ENCODE measurements around the gene SLC17A8. TPM values are rescaled to one million over a fixed set of nuclear protein-coding genes. Genes with fewer than 3 reads are reported as not detected.

The SLC17A8 gene
- total RNA-seq, 1 experiment from 2014 or later: not detected

- intact Hi-C loops (cut with micrococcal nuclease; ENCODE audit: unreplicated experiment) (no loop called here), in situ Hi-C loops (cut with HindIII; ENCODE audit: low pct_unique_long_range_greater_than_20kb, low sequenced_read_pairs) (no loop called here)
- Histone ChIP-seq H3K4me3 (ENCODE audit: low read depth in 2 of 2, low read length in 2 of 2) (no peak overlapping the region), H3K27me3 (ENCODE audit: control insufficient read depth, insufficient read depth, low read length) (peaks cover 5% of the 10 kb centered on the region; the same call in 1 of the 2 replicates), H3K27ac (ENCODE audit: low read length) (no peak overlapping the region), H3K36me3 (ENCODE audit: control insufficient read depth, insufficient read depth, low read length) (no peaks in the 10 kb centered on the region), H3K9me3 (ENCODE audit: control insufficient read depth, insufficient read depth, low read depth, low read length) (no peaks in the 10 kb centered on the region), H3K4me1 (ENCODE audit: control insufficient read depth, insufficient read depth, low read length) (no peaks in the 10 kb centered on the region)
- ChIA-PET CTCF (no interaction called here), POLR2A (no interaction called here)
- ATAC-seq (no peak), DNase-seq (ENCODE audit: low read depth, low spot score) (no peak)
- no TSS peak for BruUV-seq (replicated peaks)
- TF ChIP-seq CTCF (IDR thresholded peaks at IDR 0.05) (no peak), REST (IDR thresholded peaks at IDR 0.05; ENCODE audit: insufficient read depth in 1 of 2, low read depth in 2 of 2, low read length in 1 of 2) (no peak), SIN3A (IDR thresholded peaks at IDR 0.05; ENCODE audit: borderline replicate concordance, insufficient read depth, low read depth, low read length) (no peak), POLR2AphosphoS5 (IDR thresholded peaks at IDR 0.05; ENCODE audit: low read depth, low read length) (no peak), TCF7L2 (IDR thresholded peaks at IDR 0.05; ENCODE audit: low read depth, low read length) (no peak)
Measured at GRCh38 chr12:100365411-100365810, 8.5 kb downstream of the SLC17A8 start.

- Histone ChIP-seq H3K4me3 (ENCODE audit: low read depth in 2 of 2, low read length in 2 of 2) (no peak overlapping the region), H3K4me1 (ENCODE audit: control insufficient read depth, insufficient read depth, low read length) (no peaks in the 10 kb centered on the region), H3K9me3 (ENCODE audit: control insufficient read depth, insufficient read depth, low read depth, low read length) (no peaks in the 10 kb centered on the region), H3K27me3 (ENCODE audit: control insufficient read depth, insufficient read depth, low read length) (0 out of 2 replicates have a peak, but pooled peaks cover 1% of the 10 kb centered on the region), H3K36me3 (ENCODE audit: control insufficient read depth, insufficient read depth, low read length) (no peaks in the 10 kb centered on the region), H3K27ac (ENCODE audit: low read length) (no peak overlapping the region)
- ATAC-seq (no peak), DNase-seq (ENCODE audit: low read depth, low spot score) (no peak)
- POLR2A ChIA-PET: no interaction called here
- TF ChIP-seq POLR2AphosphoS5 (IDR thresholded peaks at IDR 0.05; ENCODE audit: low read depth, low read length) (no peak), REST (IDR thresholded peaks at IDR 0.05; ENCODE audit: insufficient read depth in 1 of 2, low read depth in 2 of 2, low read length in 1 of 2) (no peak), SIN3A (IDR thresholded peaks at IDR 0.05; ENCODE audit: borderline replicate concordance, insufficient read depth, low read depth, low read length) (no peak), TCF7L2 (IDR thresholded peaks at IDR 0.05; ENCODE audit: low read depth, low read length) (no peak), CTCF (IDR thresholded peaks at IDR 0.05) (no peak)
- no TSS peak for BruUV-seq (replicated peaks)
- CTCF ChIA-PET: no interaction called here
- intact Hi-C loops (cut with micrococcal nuclease; ENCODE audit: unreplicated experiment): no loop called here
- in situ Hi-C loops (cut with HindIII; ENCODE audit: low pct_unique_long_range_greater_than_20kb, low sequenced_read_pairs): no loop called here
Measured at GRCh38 chr12:100368066-100368465, 11.2 kb downstream of the SLC17A8 start.
